Activated CD4-positive, alpha-beta T cell treated with anti-CD3 and anti-CD28 coated beads for 36 hours (primary cell): ENCODE results near the gene LACTB. TPM values are rescaled to one million over a fixed set of nuclear protein-coding genes. Genes with fewer than 3 reads are reported as not detected.

ENCODE experiments used
- ATAC-seq: fragments of 200-7000 bp; cut with Tn5 transposase; one replicate; pipeline ENCODE4 v1.10.0; 2021; ENCODE audit warnings: mild to moderate bottlenecking, moderate library complexity
- CTCF ChIA-PET: fragments of 350-600 bp; sonication (Branson Sonifier 250); formaldehyde crosslinking; loops from one replicate; lab custom pipeline; 2021; ENCODE audit warnings: antibody characterized with exemption; lab: Charles Lee
- POLR2A ChIA-PET: fragments of 350-600 bp; sonication (Branson Sonifier 250); formaldehyde crosslinking; loops from one replicate; lab custom pipeline; 2021; ENCODE audit warnings: antibody characterized with exemption, inconsistent platforms; lab: Charles Lee
- DNase-seq: peaks from one replicate; pipeline ENCODE4 v3.0.0-alpha.2; 2020
- H3K27ac Mint-ChIP-seq: one replicate; pipeline ENCODE4 v1.8.0; 2021; ENCODE audit warnings: mixed read lengths
- H3K27me3 Mint-ChIP-seq: one replicate; pipeline ENCODE4 v1.8.0; 2021; ENCODE audit warnings: mixed read lengths
- H3K36me3 Mint-ChIP-seq: one replicate; pipeline ENCODE4 v1.8.0; 2021; ENCODE audit warnings: low read depth, mixed read lengths
- H3K4me1 Mint-ChIP-seq: one replicate; pipeline ENCODE4 v1.8.0; 2021; ENCODE audit warnings: mixed read lengths
- H3K4me3 Mint-ChIP-seq: one replicate; pipeline ENCODE4 v1.8.0; 2021; ENCODE audit warnings: mild to moderate bottlenecking, moderate library complexity, mixed read lengths
- H3K9me3 Mint-ChIP-seq: one replicate; pipeline ENCODE4 v1.8.0; 2021; ENCODE audit warnings: low read depth, mixed read lengths
- intact Hi-C, 2 experiments: fragments of 100-400 bp; cut with DNase I in 1 of 2; cut with micrococcal nuclease in 1 of 2; formaldehyde crosslinking; loops; one replicate each; pipeline versions ENCODE4 v1.14.2 to v1.15.1; 2022 to 2024; cut with DNase I, micrococcal nuclease
- total RNA-seq, 2 experiments: library from RNA; stranded (reverse); gene quantifications; one replicate each; pipeline ENCODE4 v1.2.3, GENCODE V29; 2021

The LACTB gene
- total RNA-seq, 2 experiments from 2014 or later = 10.9 to 14.9 TPM

DNA sequence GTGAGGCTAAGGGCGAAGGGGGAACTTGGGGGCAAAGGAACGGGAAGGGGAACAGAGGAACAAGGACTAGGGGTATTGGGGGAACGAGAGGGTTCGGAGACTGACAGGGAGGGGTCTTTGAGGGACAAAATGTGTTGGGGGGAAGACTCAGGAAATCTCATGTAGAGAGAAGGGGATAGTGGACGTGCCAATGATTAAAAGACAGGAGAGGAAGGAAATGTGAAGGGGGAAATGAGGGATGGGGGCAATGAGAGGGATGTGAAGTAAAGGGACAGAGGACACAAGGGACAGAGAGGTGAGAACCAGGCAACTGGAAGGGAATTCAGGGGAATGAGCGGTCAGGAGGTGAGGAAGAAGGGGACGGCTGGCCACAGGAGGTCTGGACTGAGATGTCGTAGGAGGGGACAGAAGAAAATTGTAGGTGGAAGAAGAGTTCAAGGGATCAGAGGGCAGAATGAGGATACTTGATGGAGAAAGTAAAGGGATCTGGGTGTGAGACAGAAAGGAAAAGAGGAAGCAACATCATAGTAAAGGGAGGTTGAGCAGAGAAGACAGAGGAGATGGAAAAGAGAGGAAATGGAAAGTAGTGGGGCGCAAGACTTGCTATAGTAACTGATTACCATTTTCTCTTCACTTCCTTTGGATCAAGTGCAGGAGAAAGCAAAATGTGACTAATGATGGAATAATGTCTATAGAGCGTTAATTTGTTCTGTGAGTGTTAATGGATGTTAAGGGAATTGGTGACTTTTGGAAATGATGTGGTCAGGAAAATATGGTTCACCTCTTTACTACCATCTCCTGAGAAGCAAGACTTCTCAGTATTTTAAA, 68.5 kb downstream of the LACTB start:
- Mint-ChIP-seq H3K9me3 (no peaks in the 10 kb centered on the region), H3K4me3 (peak overlapping the region; percentile 99), H3K4me1 (peaks cover 47% of the 10 kb centered on the region), H3K27me3 (no peaks in the 10 kb centered on the region), H3K27ac (peak overlapping the region; percentile 96), H3K36me3 (peaks cover 32% of the 10 kb centered on the region)
- ChIA-PET CTCF (interaction anchor here (1.0 to 2.6 kb wide), 6 partner anchors 13 to 306 kb away, joined by 3 to 18 read pairs (median 10); no protein-coding TSS in a partner anchor), POLR2A (interaction anchor here (0.7 kb wide), 1 partner anchor 48 kb away, joined by 5 read pairs; no protein-coding TSS in a partner anchor)
- no peak for DNase-seq
- no peak for ATAC-seq
- intact Hi-C loops = loop anchor here (1.0 to 10.0 kb wide), 13 partner anchors 33 to 1702 kb away; partner anchors contain the start of genes APH1B (in 2 of the 2), CIAO2A (in 2 of the 2), RPS27L (in 2 of the 2) and LACTB (in 1 of the 2)

GRCh38 chr15:63190769-63191649, 69.3 kb downstream of the LACTB start:
- intact Hi-C loops = loop anchor here (5.0 kb wide), 5 partner anchors 41 to 1701 kb away; partner anchors contain the start of genes LACTB (in 1 of the 2) and PPIB (in 1 of the 2)
- POLR2A ChIA-PET = interaction anchor here (0.7 to 2.0 kb wide), 6 partner anchors 12 to 48 kb away, joined by 3 to 21 read pairs (median 10); partner anchors contain the start of gene RPS27L
- Mint-ChIP-seq H3K27ac (peak overlapping the region; percentile 96), H3K9me3 (no peaks in the 10 kb centered on the region), H3K27me3 (no peaks in the 10 kb centered on the region), H3K4me3 (peak overlapping the region; percentile 99), H3K36me3 (peaks cover 38% of the 10 kb centered on the region), H3K4me1 (peaks cover 55% of the 10 kb centered on the region)
- ATAC-seq (no peak), DNase-seq (no peak)
- CTCF ChIA-PET = interaction anchor here (0.6 to 3.4 kb wide), 12 partner anchors 12 to 305 kb away, joined by 3 to 18 read pairs (median 4); partner anchors contain the start of gene RPS27L

Other genes starting within 250 kb of the LACTB start
- 1 to 10 TPM; 7.6 to 8.9 TPM for gene TPM1, start 79.1 kb upstream of the LACTB start, total RNA-seq
- 100 to 1,000 TPM; 117 to 143 TPM for gene RPS27L, start 35.6 kb downstream of the LACTB start, total RNA-seq
- 100 to 1,000 TPM; 147 to 260 TPM for gene RAB8B, start 67.7 kb downstream of the LACTB start, total RNA-seq
- gene APH1B, start 155.7 kb downstream of the LACTB start, total RNA-seq = 1 to 10 TPM; 6.5 to 7.8 TPM